Fibroblast of the aortic adventitia (primary cell): ENCODE results near the gene MRPL37. TPM values are rescaled to one million over a fixed set of nuclear protein-coding genes. Genes with fewer than 3 reads are reported as not detected.

ENCODE experiments used
- DNase-seq: peaks from one replicate; pipeline ENCODE4 v3.0.0-alpha.2; 2010; ENCODE audit warnings: low read depth
- H3K4me3 ChIP-seq: 2 replicates; pipeline ENCODE4 v1.5.1; 2011; ENCODE audit warnings: low read depth, mild to moderate bottlenecking, control low read depth, low read length, moderate library complexity
- total RNA-seq: library from RNA; depleted of rRNA; stranded (reverse); fragments of >200 nt; gene quantifications from 2 replicates; pipeline ENCODE4 v1.2.3, GENCODE V29; 2012; ENCODE audit warnings: low replicate concordance
- TF ChIP-seq, protein P1 (sequence below): IDR thresholded peaks from 2 replicates; pipeline ENCODE4 v1.5.1; 2011; ENCODE audit warnings: mild to moderate bottlenecking, low read length, control low read depth, inconsistent platforms; ENCODE audit not compliant: insufficient read depth

MRPL37 gene
- total RNA-seq, 1 donor: 98.7 TPM

DNA sequence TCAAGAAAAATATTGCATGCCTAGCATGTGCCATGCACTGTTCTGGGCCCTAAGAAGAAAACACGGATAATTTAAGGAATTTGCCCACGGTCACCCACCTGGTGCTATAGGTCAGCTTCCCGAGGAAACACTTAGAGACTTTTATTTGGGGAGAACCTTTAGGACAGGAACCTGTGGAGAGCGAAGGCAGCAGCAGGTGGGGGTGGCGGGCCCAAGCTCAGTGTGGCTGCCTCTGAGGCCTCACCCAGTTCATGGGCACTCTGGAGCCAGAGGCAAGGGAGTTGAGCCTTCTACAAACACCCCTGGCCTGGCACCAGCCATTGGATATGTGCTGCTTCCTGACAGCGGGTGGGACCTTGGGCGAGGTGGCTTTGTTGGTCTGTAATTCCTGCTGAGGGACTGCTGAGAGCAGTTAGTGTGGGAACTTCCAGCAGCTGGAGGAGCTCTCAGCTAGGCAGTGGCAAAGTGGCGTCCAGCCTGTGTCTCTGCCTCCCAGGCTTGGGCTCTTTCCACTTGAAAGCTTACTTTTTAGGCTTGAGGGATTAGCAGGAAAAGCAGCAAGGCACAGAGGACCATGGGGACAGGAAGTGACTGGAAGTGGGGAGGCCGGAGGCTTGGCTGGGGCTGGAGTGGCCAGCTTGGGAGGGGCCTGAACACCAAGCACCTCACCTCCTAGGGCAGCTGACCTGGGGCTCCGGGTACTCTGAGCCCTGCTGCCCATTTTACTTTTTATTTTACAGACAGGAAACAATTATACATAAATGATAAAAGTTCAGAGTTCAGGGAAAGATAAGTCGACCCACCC lies 19.1 kb downstream of the MRPL37 start:
- DNase-seq: peak; percentile 20
- no peak overlapping the region for H3K4me3 ChIP-seq
- TF ChIP-seq, protein P1, sequence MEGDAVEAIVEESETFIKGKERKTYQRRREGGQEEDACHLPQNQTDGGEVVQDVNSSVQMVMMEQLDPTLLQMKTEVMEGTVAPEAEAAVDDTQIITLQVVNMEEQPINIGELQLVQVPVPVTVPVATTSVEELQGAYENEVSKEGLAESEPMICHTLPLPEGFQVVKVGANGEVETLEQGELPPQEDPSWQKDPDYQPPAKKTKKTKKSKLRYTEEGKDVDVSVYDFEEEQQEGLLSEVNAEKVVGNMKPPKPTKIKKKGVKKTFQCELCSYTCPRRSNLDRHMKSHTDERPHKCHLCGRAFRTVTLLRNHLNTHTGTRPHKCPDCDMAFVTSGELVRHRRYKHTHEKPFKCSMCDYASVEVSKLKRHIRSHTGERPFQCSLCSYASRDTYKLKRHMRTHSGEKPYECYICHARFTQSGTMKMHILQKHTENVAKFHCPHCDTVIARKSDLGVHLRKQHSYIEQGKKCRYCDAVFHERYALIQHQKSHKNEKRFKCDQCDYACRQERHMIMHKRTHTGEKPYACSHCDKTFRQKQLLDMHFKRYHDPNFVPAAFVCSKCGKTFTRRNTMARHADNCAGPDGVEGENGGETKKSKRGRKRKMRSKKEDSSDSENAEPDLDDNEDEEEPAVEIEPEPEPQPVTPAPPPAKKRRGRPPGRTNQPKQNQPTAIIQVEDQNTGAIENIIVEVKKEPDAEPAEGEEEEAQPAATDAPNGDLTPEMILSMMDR: no peak

DNA sequence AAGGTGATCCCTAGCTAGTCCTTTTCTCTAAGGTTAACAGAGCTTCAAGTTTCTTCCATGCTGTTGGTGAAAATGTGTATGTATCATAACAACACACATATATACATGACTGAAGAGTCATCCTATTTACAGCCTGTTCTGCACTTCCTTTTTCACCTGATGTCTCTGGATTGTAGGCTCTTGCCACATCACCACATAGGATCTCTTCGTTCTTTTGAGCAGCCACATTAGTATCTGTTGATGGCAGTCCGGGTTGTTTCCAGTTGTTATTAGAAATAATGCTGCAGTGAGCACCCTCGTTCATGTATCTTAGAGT lies 19.7 kb downstream of the MRPL37 start:
- DNase-seq: no peak
- TF ChIP-seq, protein P1: no peak
- H3K4me3 ChIP-seq: no peak overlapping the region

DNA sequence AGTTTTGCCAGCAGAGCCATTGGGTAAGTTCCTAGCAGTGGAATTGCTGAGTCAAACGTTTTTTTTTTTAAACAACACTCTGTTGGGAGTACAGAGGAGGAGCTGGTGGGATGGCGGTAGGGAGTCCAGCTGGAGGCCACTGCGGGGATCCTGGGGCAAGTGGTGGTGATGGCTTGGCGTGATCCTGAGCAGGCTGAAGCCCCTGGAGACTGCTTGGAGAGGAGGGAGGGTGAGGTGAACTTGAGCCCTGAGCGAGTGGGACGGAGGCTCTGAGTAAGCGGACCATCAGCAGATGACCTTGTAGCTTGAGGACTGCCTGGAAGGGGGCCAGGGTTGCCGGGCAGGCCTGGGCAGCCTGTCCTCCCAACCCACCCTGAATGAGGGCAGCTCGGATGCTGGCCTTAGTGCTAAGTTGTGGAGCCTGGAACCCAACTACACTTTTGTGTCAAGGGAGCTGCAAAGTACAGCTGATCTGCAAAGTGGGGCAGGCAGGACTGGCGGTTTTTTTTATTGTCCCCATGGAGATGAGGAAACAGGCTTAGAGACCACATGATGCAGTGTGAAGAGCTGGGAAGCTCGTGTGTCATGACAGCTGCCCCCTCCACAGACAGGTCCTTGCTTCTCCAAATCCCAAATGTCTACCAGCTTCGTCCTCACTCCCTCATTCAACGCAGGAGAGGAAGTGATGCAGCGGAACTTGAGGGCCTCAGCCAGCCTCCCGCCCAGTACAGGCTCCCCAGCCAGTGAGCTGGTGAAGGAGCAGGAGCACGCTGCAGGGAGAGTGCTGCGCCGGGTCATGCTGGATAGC lies 20.2 kb downstream of the MRPL37 start:
- peak; percentile 66 for DNase-seq
- H3K4me3 ChIP-seq: no peak overlapping the region
- TF ChIP-seq, protein P1: no peak

DNA sequence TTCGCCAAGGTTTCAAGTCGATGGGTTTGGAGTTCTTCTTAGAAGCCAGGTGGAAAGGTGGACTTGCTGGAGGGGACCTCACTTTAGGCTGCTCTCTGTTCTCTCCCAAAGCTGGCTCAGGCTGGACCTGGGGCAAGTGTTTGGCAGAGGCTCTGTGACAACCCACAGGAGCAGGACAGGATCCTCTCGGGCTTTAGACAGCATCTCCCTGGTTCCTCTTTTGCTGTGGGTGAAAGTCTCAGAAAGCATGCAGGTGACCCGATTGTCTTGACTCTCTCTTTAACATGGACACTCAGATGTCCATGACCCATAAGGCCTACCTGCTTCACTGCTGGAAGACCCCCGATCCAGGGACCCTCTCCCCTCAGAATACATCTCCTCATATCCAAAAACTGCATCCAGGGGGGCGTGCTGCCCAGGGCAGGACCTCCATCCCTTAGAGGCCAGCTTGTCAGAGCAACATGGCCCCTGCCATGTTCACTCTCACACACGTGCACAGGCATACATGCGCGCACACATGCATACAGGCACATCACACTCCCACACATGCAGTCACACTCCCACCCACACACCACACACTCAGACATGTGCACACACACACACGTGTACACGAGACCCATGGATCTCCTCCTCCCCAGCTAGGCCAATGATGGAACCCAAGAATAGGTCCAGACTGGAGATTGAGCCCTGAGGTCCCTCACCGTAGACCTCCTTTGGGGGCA lies 21.3 kb downstream of the MRPL37 start:
- no peak overlapping the region for H3K4me3 ChIP-seq
- DNase-seq: no peak
- TF ChIP-seq, protein P1: no peak

DNA sequence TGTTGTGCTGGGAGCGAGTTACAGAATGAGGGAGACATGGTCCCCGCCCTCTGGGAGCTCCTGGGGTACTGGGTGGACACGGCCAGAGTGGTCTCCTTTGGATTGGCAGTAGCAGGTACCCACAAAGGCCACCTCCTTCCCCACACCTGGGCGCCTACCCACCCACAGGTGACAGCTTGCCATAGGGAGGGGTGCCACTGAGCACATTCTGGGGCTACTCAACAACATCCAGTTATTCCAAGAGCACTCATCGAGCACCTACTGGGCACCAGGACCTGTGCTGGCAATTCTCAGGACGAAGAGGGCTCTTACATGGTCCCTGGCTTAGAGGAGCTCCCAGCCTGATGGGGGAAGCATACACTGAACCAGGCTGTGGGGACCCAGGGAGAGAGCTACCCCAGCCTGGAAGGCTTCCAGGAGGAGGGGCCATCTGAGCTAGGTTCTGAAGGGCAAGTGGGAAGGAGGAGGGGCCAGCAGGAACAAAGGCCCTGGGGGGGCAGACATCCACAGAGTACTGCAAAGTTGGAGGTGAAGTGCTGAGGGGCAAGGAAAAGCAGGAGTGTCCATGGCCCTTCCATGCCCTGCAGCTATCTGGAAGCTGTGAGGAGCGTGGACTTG lies 22.0 kb downstream of the MRPL37 start:
- TF ChIP-seq, protein P1: no peak
- H3K4me3 ChIP-seq: no peak overlapping the region
- no peak for DNase-seq

DNA sequence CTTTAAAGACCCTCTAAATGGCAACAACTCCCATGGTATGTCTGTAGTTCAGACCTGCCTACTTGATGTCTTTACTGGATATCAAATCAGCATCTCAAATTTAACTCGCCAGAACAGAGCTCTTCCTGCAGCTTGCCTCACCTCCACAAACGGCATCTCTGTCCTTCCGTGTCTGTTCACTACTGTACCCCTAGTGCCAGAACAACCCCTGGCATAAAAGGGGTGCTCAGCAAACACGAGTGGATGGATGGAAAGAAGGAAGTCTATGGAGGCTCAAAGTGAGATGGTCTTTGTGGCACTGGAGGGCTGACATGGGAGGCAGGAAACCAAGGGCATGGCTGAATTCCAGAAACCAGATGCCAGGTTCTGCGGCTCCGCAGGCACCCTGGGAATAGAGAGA lies 22.7 kb downstream of the MRPL37 start:
- TF ChIP-seq, protein P1: no peak
- DNase-seq: no peak
- no peak overlapping the region for H3K4me3 ChIP-seq
